ENCODE measurements around the gene TFAP2E.

- TF ChIP-seq CTCF (IDR thresholded peaks at IDR 0.05) (no peak), POLR2A (IDR thresholded peaks at IDR 0.05) (no peak)
Observed at GRCh38 chr1:35589516-35590427, 16.7 kb downstream of the TFAP2E start.

All from right lobe of liver (tissue), 4 donors.